Heart left ventricle (tissue), 13 donors: ENCODE data around the gene MEA1.

Experiments
- POLR2A ChIP-seq, 2 donors: fragments of 450-650 bp; IDR thresholded peaks; one replicate each; pipeline ENCODE4 v1.6.1; 2017; ENCODE audit warnings: antibody characterized with exemption in 2 of 2, mild to moderate bottlenecking in 2 of 2, moderate library complexity in 2 of 2
- TF ChIP-seq, protein P1 (sequence below), 12 donors: fragments of 200-600 bp; sonication (generic) in 4 of 12; IDR thresholded peaks; one replicate each; pipeline versions ENCODE4 v1.5.0 to v1.8.0; 2018 to 2022; ENCODE audit warnings: antibody characterized with exemption in 12 of 12, mild to moderate bottlenecking in 5 of 12
- donor health status: ischemic (EF 13 %, LVEDD 7.1; RV severe dilation, severe dysfunction).
- donor health status: DM: no; HTN: yes; CAD: no.
- donor health status: DM: no; HTN: no; CAD: no.
- donor health status: ischemic (EF 25% LVEDD 6.9; RV normal size, moderate dysfunction).
- donor health status: ischemic (EF 25% LVEDD 5.7; RV mildly dilated, moderate dysfunction).
- donor health status: ischemic (EF 35%, LVEDD 5.7; RV mildly dilated, moderate dysfunction).
- donor health status: nonischemic (EF 11% LVEDD 7.7; RV severe dilation, severe dysfunction).
- donor health status: DM: yes; HTN: yes; CAD: no.
- donor health status: PGD.
- donor health status: ischemic (EF 29% LVEDD 5.4; RV normal size, mild dysfunction).
- donor health status: nonischemic (EF 23%, LVEDD 6.1; RV moderate dilation, normal function).

DNA sequence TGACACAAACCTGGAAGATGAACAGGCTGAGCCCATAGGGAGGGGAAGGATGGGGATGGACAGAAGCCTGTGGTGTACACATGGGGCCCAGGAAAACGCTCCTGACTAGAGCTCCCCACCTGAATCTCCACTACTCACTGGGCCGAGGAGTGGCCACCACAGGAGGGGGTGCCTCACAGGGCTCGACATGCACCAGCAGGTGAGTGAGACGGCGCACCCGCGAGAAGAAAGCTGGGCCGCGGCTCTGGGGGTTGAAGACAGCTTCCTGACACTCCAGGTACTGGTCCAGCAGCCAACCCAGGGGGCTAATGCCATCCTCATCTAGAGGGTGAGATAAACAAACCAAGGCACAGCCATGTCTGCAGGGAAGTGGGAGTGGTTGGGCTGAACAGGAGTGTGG, 29.6 kb upstream of the MEA1 start:
- TF ChIP-seq, protein P1, sequence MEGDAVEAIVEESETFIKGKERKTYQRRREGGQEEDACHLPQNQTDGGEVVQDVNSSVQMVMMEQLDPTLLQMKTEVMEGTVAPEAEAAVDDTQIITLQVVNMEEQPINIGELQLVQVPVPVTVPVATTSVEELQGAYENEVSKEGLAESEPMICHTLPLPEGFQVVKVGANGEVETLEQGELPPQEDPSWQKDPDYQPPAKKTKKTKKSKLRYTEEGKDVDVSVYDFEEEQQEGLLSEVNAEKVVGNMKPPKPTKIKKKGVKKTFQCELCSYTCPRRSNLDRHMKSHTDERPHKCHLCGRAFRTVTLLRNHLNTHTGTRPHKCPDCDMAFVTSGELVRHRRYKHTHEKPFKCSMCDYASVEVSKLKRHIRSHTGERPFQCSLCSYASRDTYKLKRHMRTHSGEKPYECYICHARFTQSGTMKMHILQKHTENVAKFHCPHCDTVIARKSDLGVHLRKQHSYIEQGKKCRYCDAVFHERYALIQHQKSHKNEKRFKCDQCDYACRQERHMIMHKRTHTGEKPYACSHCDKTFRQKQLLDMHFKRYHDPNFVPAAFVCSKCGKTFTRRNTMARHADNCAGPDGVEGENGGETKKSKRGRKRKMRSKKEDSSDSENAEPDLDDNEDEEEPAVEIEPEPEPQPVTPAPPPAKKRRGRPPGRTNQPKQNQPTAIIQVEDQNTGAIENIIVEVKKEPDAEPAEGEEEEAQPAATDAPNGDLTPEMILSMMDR (IDR thresholded peaks at IDR 0.05), result no peak
- no peak for TF ChIP-seq POLR2A (IDR thresholded peaks at IDR 0.05)
